HepG2 (cell line): ENCODE results near the gene ZNF488. TPM values are rescaled to one million over a fixed set of nuclear protein-coding genes. Genes with fewer than 3 reads are reported as not detected.

Experiments used
- ATAC-seq: fragments of 200-7000 bp; cut with Tn5 transposase; 3 replicates; pipeline ENCODE4 v1.9.1; 2020; ENCODE audit warnings: mild to moderate bottlenecking, moderate library complexity
- BruUV-seq: library from RNA; stranded (reverse); fragments of 400-500 nt; replicated peaks from 2 replicates; lab custom pipeline; 2021; lab: Mats Ljungman, UMichigan
- CTCF ChIA-PET: fragments of 300-600 bp; formaldehyde crosslinking; extraction: SDS; loops from one replicate; lab custom pipeline; 2021; ENCODE audit warnings: low total read pairs, inconsistent platforms, low intra/inter-chr PET ratio; lab: Yijun Ruan, JAX
- POLR2A ChIA-PET: fragments of 350-600 bp; sonication (Branson Sonifier 250); formaldehyde crosslinking; loops from one replicate; lab custom pipeline; 2020; ENCODE audit warnings: antibody characterized with exemption, inconsistent platforms; lab: Yijun Ruan, JAX
- DNase-seq: peaks from one replicate; pipeline ENCODE4 v3.0.0-alpha.2; 2015; ENCODE audit warnings: low spot score
- FAIRE-seq: peaks from 3 replicates; lab custom pipeline; 2011; peaks lifted over from hg19 to GRCh38; lab: Jason Lieb, UNC
- H2AFZ ChIP-seq: one replicate; pipeline ENCODE4 v1.6.1; 2011; ENCODE audit warnings: low read length, inconsistent platforms
- H3K27ac ChIP-seq: fragments of 300-600 bp; 3 replicates; pipeline ENCODE4 v1.8.0; 2011; ENCODE audit warnings: mixed run types, mild to moderate bottlenecking, mixed read lengths, low read length, inconsistent platforms; ENCODE audit not compliant: insufficient read depth; ENCODE audit errors: extremely low read length
- H3K27me3 ChIP-seq, 2 experiments: fragments of 200-600 bp in 1 of 2; 2 replicates in 1 of 2; 3 replicates in 1 of 2; pipeline versions ENCODE4 v1.6.0 to v1.8.0; 2011; ENCODE audit warnings: low read length in 2 of 2, mild to moderate bottlenecking in 2 of 2, moderate library complexity in 2 of 2, inconsistent platforms in 1 of 2; ENCODE audit not compliant: insufficient read depth in 2 of 2, control insufficient read depth in 1 of 2
- H3K36me3 ChIP-seq, 2 experiments: fragments of 200-600 bp in 1 of 2; replicated peaks in 1 of 2; 2 replicates in 1 of 2; 3 replicates in 1 of 2; pipeline versions ENCODE4 v1.5.1 to v1.8.0; 2011; ENCODE audit warnings: low read length in 2 of 2, inconsistent platforms in 1 of 2; ENCODE audit not compliant: insufficient read depth in 2 of 2, control insufficient read depth in 1 of 2
- H3K4me1 ChIP-seq: 2 replicates; pipeline ENCODE4 v1.5.1; 2012; ENCODE audit warnings: low read length, inconsistent platforms; ENCODE audit not compliant: insufficient read depth
- H3K4me2 ChIP-seq: 2 replicates; pipeline ENCODE4 v1.6.0; 2011; ENCODE audit warnings: low read depth, low read length, inconsistent platforms
- H3K4me3 ChIP-seq, 3 experiments: fragments of 200-600 bp in 1 of 3; sonication (generic), shearing (Covaris generic) in 1 of 3; replicated peaks in 1 of 3; 2 replicates each; pipeline ENCODE4 v1.5.1; 2011 to 2016; ENCODE audit warnings: low read length in 3 of 3, inconsistent platforms in 2 of 3, low read depth in 2 of 3, mild to moderate bottlenecking in 2 of 3, control low read depth in 1 of 3, mixed read lengths in 1 of 3; ENCODE audit not compliant: insufficient read depth in 1 of 3
- H3K79me2 ChIP-seq: one replicate; pipeline ENCODE4 v1.6.1; 2011; ENCODE audit warnings: low read length, inconsistent platforms; ENCODE audit not compliant: insufficient read depth
- H3K9ac ChIP-seq: 2 replicates; pipeline ENCODE4 v1.6.0; 2011; ENCODE audit warnings: mild to moderate bottlenecking, low read depth, low read length, inconsistent platforms; ENCODE audit not compliant: insufficient read depth
- H3K9me3 ChIP-seq: 2 replicates; pipeline ENCODE4 v1.5.1; 2012; ENCODE audit warnings: mild to moderate bottlenecking, low read length
- H4K20me1 ChIP-seq: 2 replicates; pipeline ENCODE4 v1.6.0; 2011; ENCODE audit warnings: inconsistent platforms, mild to moderate bottlenecking, low read length, moderate library complexity; ENCODE audit not compliant: insufficient read depth
- ARHGAP35 ChIP-seq: sonication (generic); formaldehyde crosslinking; IDR thresholded peaks from 2 replicates; pipeline ENCODE4 v1.9.0; 2022; ENCODE audit warnings: mild to moderate bottlenecking, inconsistent platforms, moderate library complexity, missing genetic modification reagents, borderline replicate concordance
- DDIT3 ChIP-seq: sonication (generic); formaldehyde crosslinking; IDR thresholded peaks from 2 replicates; pipeline ENCODE4 v1.4.0; 2020; ENCODE audit warnings: mild to moderate bottlenecking, missing genetic modification reagents
- GABPB1 ChIP-seq: IDR thresholded peaks from 2 replicates; pipeline ENCODE4 v1.6.1; 2016; ENCODE audit warnings: mild to moderate bottlenecking, missing genetic modification reagents, moderate library complexity, missing compliant biosample characterization
- NPAS2 ChIP-seq: sonication (generic); formaldehyde crosslinking; IDR thresholded peaks from 2 replicates; pipeline ENCODE4 v1.8.0; 2022; ENCODE audit warnings: mild to moderate bottlenecking, missing genetic modification reagents, borderline replicate concordance
- ZNF225 ChIP-seq: sonication (generic); formaldehyde crosslinking; IDR thresholded peaks from 2 replicates; pipeline ENCODE4 v1.4.0; 2020; ENCODE audit warnings: mild to moderate bottlenecking, missing genetic modification reagents
- ZSCAN29 ChIP-seq: sonication (generic); formaldehyde crosslinking; conservative IDR thresholded peaks from 2 replicates; pipeline ENCODE4 v1.4.0; 2020; ENCODE audit warnings: mild to moderate bottlenecking, missing genetic modification reagents
- WGBS: methylation state at CpG from one replicate; pipeline ENCODE4 v1.1.6; 2017; ENCODE audit warnings: low lambda C conversion rate; 5-methylcytosine and 5-hydroxymethylcytosine counted together
- in situ Hi-C: cut with HindIII; loops from 2 replicates; pipeline ENCODE4 v1.10.0; 2017; ENCODE audit warnings: low pct_unique_long_range_greater_than_20kb; ENCODE audit not compliant: extremely low pct_ligation_motif_present
- intact Hi-C: fragments of 100-400 bp; cut with micrococcal nuclease; formaldehyde crosslinking; loops from one replicate; pipeline ENCODE4 v1.10.0; 2022; ENCODE audit not compliant: unreplicated experiment
- polyA plus RNA-seq, 8 experiments: library from polyadenylated mRNA; depleted of rRNA in 3 of 8; stranded (reverse) in 7 of 8; unstranded in 1 of 8; fragments of >200 nt; fragmentation: Illumina TruSeq in 4 of 8; extraction: Trizol in 4 of 8; gene quantifications; 2 replicates each; pipeline versions ENCODE4 v1.2.1 to v1.2.3, GENCODE V29; 2011 to 2016; ENCODE audit warnings: low read depth in 4 of 8, missing spikeins in 1 of 8, mixed read lengths in 1 of 8; ENCODE audit not compliant: insufficient read depth in 1 of 8
- total RNA-seq, 5 experiments: library from RNA; depleted of rRNA; stranded (reverse); fragments of >200 nt; fragmentation: Illumina TruSeq; extraction: Trizol; gene quantifications; 2 replicates each; pipeline ENCODE4 v1.2.3, GENCODE V29; 2016; ENCODE audit warnings: low read depth in 1 of 5
- TF ChIP-seq, protein P1 (sequence below): sonication (generic); formaldehyde crosslinking; IDR thresholded peaks from 2 replicates; pipeline ENCODE4 v1.4.0; 2020; ENCODE audit warnings: mild to moderate bottlenecking, missing genetic modification reagents, borderline replicate concordance
- TF ChIP-seq, protein P2 (sequence below): IDR thresholded peaks from 2 replicates; pipeline ENCODE4 v1.6.1; 2018; ENCODE audit warnings: missing genetic modification reagents
- TF ChIP-seq, protein P3 (sequence below): sonication (generic); formaldehyde crosslinking; IDR thresholded peaks from 2 replicates; pipeline ENCODE4 v1.4.0; 2020; ENCODE audit warnings: mild to moderate bottlenecking, missing genetic modification reagents

Gene ZNF488
- total and polyA plus RNA-seq, 2 of the 13 experiments (the other 11 are each of a cell fraction or from before 2014, with no cell fraction given): 0.13 to 0.15 TPM

DNA sequence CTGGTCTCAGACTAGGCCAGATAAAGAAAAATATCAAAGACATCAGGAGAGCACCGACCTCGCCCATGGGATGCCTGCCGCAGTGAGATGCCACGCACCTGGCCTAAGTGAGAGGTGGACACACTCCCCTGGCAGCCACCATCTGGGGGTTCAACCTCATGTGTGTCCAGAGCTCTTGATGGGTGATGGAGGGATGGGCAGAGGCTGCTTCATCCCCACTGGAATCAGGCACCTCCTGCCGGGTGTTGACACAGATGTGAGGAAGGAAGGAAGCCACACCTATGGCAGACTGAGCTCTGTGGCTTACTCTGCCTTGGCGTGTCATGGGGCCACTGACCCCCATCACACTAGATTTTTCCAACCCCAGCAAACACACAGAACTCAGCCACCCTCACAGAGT is 11.4 kb downstream of the ZNF488 start:
- no peaks in the 10 kb centered on the region for H3K9me3 ChIP-seq
- 59% methylated on average over 4 of the region's 6 CpGs for WGBS
- in situ Hi-C loops: no loop called here
- intact Hi-C loops: no loop called here
- H3K9ac ChIP-seq: no peak overlapping the region
- H3K4me1 ChIP-seq: no peaks in the 10 kb centered on the region
- no peak for DNase-seq
- no peaks in the 10 kb centered on the region; a peak in 2 of 5 replicates for H3K27me3 ChIP-seq
- no peak for TF ChIP-seq ARHGAP35 (CRISPR knock-in tag)
- no peak for TF ChIP-seq ZNF225 (CRISPR knock-in tag)
- no peak for TF ChIP-seq NPAS2 (CRISPR knock-in tag)
- TF ChIP-seq ZSCAN29 (CRISPR knock-in tag): no peak
- no peak for TF ChIP-seq GABPB1
- TF ChIP-seq, protein P1, sequence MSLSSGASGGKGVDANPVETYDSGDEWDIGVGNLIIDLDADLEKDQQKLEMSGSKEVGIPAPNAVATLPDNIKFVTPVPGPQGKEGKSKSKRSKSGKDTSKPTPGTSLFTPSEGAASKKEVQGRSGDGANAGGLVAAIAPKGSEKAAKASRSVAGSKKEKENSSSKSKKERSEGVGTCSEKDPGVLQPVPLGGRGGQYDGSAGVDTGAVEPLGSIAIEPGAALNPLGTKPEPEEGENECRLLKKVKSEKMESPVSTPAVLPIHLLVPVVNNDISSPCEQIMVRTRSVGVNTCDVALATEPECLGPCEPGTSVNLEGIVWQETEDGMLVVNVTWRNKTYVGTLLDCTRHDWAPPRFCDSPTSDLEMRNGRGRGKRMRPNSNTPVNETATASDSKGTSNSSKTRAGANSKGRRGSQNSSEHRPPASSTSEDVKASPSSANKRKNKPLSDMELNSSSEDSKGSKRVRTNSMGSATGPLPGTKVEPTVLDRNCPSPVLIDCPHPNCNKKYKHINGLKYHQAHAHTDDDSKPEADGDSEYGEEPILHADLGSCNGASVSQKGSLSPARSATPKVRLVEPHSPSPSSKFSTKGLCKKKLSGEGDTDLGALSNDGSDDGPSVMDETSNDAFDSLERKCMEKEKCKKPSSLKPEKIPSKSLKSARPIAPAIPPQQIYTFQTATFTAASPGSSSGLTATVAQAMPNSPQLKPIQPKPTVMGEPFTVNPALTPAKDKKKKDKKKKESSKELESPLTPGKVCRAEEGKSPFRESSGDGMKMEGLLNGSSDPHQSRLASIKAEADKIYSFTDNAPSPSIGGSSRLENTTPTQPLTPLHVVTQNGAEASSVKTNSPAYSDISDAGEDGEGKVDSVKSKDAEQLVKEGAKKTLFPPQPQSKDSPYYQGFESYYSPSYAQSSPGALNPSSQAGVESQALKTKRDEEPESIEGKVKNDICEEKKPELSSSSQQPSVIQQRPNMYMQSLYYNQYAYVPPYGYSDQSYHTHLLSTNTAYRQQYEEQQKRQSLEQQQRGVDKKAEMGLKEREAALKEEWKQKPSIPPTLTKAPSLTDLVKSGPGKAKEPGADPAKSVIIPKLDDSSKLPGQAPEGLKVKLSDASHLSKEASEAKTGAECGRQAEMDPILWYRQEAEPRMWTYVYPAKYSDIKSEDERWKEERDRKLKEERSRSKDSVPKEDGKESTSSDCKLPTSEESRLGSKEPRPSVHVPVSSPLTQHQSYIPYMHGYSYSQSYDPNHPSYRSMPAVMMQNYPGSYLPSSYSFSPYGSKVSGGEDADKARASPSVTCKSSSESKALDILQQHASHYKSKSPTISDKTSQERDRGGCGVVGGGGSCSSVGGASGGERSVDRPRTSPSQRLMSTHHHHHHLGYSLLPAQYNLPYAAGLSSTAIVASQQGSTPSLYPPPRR (CRISPR knock-in tag): no peak
- TF ChIP-seq, protein P2, sequence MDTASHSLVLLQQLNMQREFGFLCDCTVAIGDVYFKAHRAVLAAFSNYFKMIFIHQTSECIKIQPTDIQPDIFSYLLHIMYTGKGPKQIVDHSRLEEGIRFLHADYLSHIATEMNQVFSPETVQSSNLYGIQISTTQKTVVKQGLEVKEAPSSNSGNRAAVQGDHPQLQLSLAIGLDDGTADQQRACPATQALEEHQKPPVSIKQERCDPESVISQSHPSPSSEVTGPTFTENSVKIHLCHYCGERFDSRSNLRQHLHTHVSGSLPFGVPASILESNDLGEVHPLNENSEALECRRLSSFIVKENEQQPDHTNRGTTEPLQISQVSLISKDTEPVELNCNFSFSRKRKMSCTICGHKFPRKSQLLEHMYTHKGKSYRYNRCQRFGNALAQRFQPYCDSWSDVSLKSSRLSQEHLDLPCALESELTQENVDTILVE: no peak
- no peak for TF ChIP-seq DDIT3
- TF ChIP-seq, protein P3, sequence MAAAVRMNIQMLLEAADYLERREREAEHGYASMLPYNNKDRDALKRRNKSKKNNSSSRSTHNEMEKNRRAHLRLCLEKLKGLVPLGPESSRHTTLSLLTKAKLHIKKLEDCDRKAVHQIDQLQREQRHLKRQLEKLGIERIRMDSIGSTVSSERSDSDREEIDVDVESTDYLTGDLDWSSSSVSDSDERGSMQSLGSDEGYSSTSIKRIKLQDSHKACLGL (CRISPR knock-in tag): no peak
- no peak overlapping the region for H3K4me2 ChIP-seq
- CTCF ChIA-PET: no interaction called here
- H2AFZ ChIP-seq: no peak overlapping the region
- POLR2A ChIA-PET: no interaction called here
- H3K27ac ChIP-seq: no peak overlapping the region
- FAIRE-seq: no peak
- no peaks in the 10 kb centered on the region for H3K79me2 ChIP-seq
- ATAC-seq: no peak
- H4K20me1 ChIP-seq: no peaks in the 10 kb centered on the region
- no peak overlapping the region for H3K4me3 ChIP-seq
- H3K36me3 ChIP-seq: no peaks in the 10 kb centered on the region
- BruUV-seq: no TSS peak
